Breast epithelium (tissue), 4 donors: ENCODE measurements around the gene SLC25A10. TPM values are rescaled to one million over a fixed set of nuclear protein-coding genes. Genes with fewer than 3 reads are reported as not detected.

Source experiments
- DNase-seq, 2 donors: peaks; one replicate each; pipeline ENCODE4 v3.0.0-alpha.2; 2019; ENCODE audit warnings: low spot score in 2 of 2
- H3K27ac ChIP-seq, 2 donors: fragments of 200-600 bp; sonication (generic) in 1 of 2; one replicate each; pipeline ENCODE4 v1.5.1; 2016 to 2019; ENCODE audit warnings: mild to moderate bottlenecking in 1 of 2
- H3K27me3 ChIP-seq, 2 donors: fragments of 200-600 bp; sonication (generic) in 1 of 2; one replicate each; pipeline versions ENCODE4 v1.5.1 to v1.6.0; 2017 to 2019; ENCODE audit warnings: control low read depth in 1 of 2, mild to moderate bottlenecking in 1 of 2
- H3K36me3 ChIP-seq: fragments of 200-600 bp; one replicate; pipeline ENCODE4 v1.5.1; 2019
- H3K4me1 ChIP-seq, 2 donors: fragments of 200-600 bp; sonication (generic); one replicate each; pipeline ENCODE4 v1.5.1; 2016 to 2019; ENCODE audit warnings: control low read depth in 1 of 2
- H3K4me3 ChIP-seq, 3 donors: fragments of 200-600 bp; sonication (generic); 1 replicate in 2 of 3; 2 replicates in 1 of 3; pipeline ENCODE4 v1.5.1; 2016 to 2019; ENCODE audit warnings: mild to moderate bottlenecking in 3 of 3, moderate library complexity in 2 of 3
- H3K9me3 ChIP-seq, 2 donors: fragments of 200-600 bp; sonication (generic) in 1 of 2; one replicate each; pipeline ENCODE4 v1.5.1; 2016 to 2019; ENCODE audit warnings: control low read depth in 1 of 2
- CTCF ChIP-seq, 3 donors: fragments of 450-650 bp; IDR thresholded peaks; one replicate each; pipeline ENCODE4 v1.5.1; 2016 to 2017; ENCODE audit warnings: antibody characterized with exemption in 3 of 3, mild to moderate bottlenecking in 3 of 3, moderate library complexity in 3 of 3
- POLR2A ChIP-seq: fragments of 450-650 bp; IDR thresholded peaks from one replicate; pipeline ENCODE4 v1.6.1; 2016; ENCODE audit warnings: antibody characterized with exemption, mild to moderate bottlenecking, moderate library complexity
- POLR2AphosphoS5 ChIP-seq, 3 donors: sonication (generic); formaldehyde crosslinking; IDR thresholded peaks; one replicate each; pipeline ENCODE4 v1.6.1; 2017; ENCODE audit warnings: antibody characterized with exemption in 3 of 3
- intact Hi-C: fragments of 100-400 bp; cut with DNase I; formaldehyde crosslinking; loops from one replicate; pipeline ENCODE4 v1.15.1; 2023; ENCODE audit warnings: low total_unique reads
- total RNA-seq, 3 donors: library from RNA; depleted of rRNA; stranded (reverse); fragments of >200 nt; gene quantifications; one replicate each; pipeline ENCODE4 v1.1.0, GENCODE V29; 2016

SLC25A10 gene
- total RNA-seq, 3 donors from 2014 or later = 9.8 to 28.0 (median 24.4) TPM

- TF ChIP-seq CTCF (IDR thresholded peaks at IDR 0.05) (no peak), POLR2A (no peak), POLR2AphosphoS5 (IDR thresholded peaks at IDR 0.05) (no peak)
- intact Hi-C loops = no loop called here
Observed at GRCh38 chr17:81683208-81683583, 28.9 kb upstream of the SLC25A10 start.

GRCh38 chr17:81683584-81684441 lies 28.3 kb upstream of the SLC25A10 start, which contains the start of the genes ARL16 and HGS:
TSS of gene ARL16 (minus strand) at chr17:81683797. CDS start at chr17:81683753, 44 bp downstream.
TSS of gene HGS (plus strand) at chr17:81684011. CDS start at chr17:81684067, 56 bp downstream.
- TF ChIP-seq CTCF (IDR thresholded peaks at IDR 0.05) (no peak), POLR2AphosphoS5 (IDR thresholded peaks at IDR 0.05) (peak; percentile 63 to 72 (median 66))
- Histone ChIP-seq H3K27me3 (no peaks in the 10 kb centered on the region), H3K4me1 (peaks cover 14 to 28% of the 10 kb centered on the region in 2 donors), H3K36me3 (no peaks in the 10 kb centered on the region), H3K27ac (peak within 1 kb of the TSS; percentile 88 to 89), H3K4me3 (peak within 1 kb of the TSS; percentile 73 to 100 (median 83)), H3K9me3 (no peaks in the 10 kb centered on the region)
- peak; percentile 98 to 99 for DNase-seq
- intact Hi-C loops = no loop called here

More at GRCh38 chr17:81683208-81683583, 28.9 kb upstream of the SLC25A10 start:
- H3K4me1 ChIP-seq = peaks cover 14 to 28% of the 10 kb centered on the region in 2 donors
- H3K36me3 ChIP-seq = no peaks in the 10 kb centered on the region
- H3K27me3 ChIP-seq = no peaks in the 10 kb centered on the region
- H3K9me3 ChIP-seq = no peaks in the 10 kb centered on the region
- H3K4me3 ChIP-seq = peak overlapping the region; percentile 73 to 100 (median 83)
- no peak for DNase-seq
- peak overlapping the region; percentile 88 to 89 for H3K27ac ChIP-seq

GRCh38 chr17:81684442-81684911 lies 27.6 kb upstream of the SLC25A10 start:
- DNase-seq = no peak
- H3K4me1 ChIP-seq = peaks cover 14 to 28% of the 10 kb centered on the region in 2 donors
- H3K4me3 ChIP-seq = peak overlapping the region; percentile 73 to 100 (median 83)
- H3K36me3 ChIP-seq = no peaks in the 10 kb centered on the region
- no peak for TF ChIP-seq POLR2A
- no peak for TF ChIP-seq POLR2AphosphoS5 (IDR thresholded peaks at IDR 0.05)
- intact Hi-C loops = no loop called here
- no peaks in the 10 kb centered on the region for H3K9me3 ChIP-seq
- peak overlapping the region; percentile 88 to 89 for H3K27ac ChIP-seq
- H3K27me3 ChIP-seq = no peaks in the 10 kb centered on the region

- no peak for TF ChIP-seq POLR2AphosphoS5 (IDR thresholded peaks at IDR 0.05)
- no peak for TF ChIP-seq POLR2A
- no peak for TF ChIP-seq CTCF (IDR thresholded peaks at IDR 0.05)
- H3K9me3 ChIP-seq = no peaks in the 10 kb centered on the region
- H3K4me3 ChIP-seq = peak overlapping the region; percentile 73 to 100 (median 83)
- H3K4me1 ChIP-seq = peaks cover 14 to 28% of the 10 kb centered on the region in 2 donors
- no peaks in the 10 kb centered on the region for H3K36me3 ChIP-seq
- intact Hi-C loops = no loop called here
- no peak for DNase-seq
- peak overlapping the region; percentile 5 to 89 for H3K27ac ChIP-seq
- H3K27me3 ChIP-seq = no peaks in the 10 kb centered on the region
Observed at GRCh38 chr17:81685108-81685507, 27.0 kb upstream of the SLC25A10 start.

GRCh38 chr17:81686614-81687013 lies 25.5 kb upstream of the SLC25A10 start:
- H3K9me3 ChIP-seq = no peaks in the 10 kb centered on the region
- no peak for DNase-seq
- intact Hi-C loops = no loop called here
- H3K4me3 ChIP-seq = no peak overlapping the region
- peaks cover under 1% of the 10 kb centered on the region for H3K36me3 ChIP-seq
- TF ChIP-seq POLR2AphosphoS5 (IDR thresholded peaks at IDR 0.05) = no peak
- TF ChIP-seq CTCF (IDR thresholded peaks at IDR 0.05) = no peak
- no peak for TF ChIP-seq POLR2A
- H3K27ac ChIP-seq = no peak overlapping the region
- H3K27me3 ChIP-seq = no peaks in the 10 kb centered on the region
- peaks cover 14 to 28% of the 10 kb centered on the region in 2 donors for H3K4me1 ChIP-seq
